ENCODE data around the gene RELN. TPM values are rescaled to one million over a fixed set of nuclear protein-coding genes. Genes with fewer than 3 reads are reported as not detected.
A peak's percentile ranks its signal among the peaks of the same experiment; 100 is the strongest.

The RELN gene
- total and polyA plus RNA-seq, 4 experiments from 2014 or later: not detected

DNA sequence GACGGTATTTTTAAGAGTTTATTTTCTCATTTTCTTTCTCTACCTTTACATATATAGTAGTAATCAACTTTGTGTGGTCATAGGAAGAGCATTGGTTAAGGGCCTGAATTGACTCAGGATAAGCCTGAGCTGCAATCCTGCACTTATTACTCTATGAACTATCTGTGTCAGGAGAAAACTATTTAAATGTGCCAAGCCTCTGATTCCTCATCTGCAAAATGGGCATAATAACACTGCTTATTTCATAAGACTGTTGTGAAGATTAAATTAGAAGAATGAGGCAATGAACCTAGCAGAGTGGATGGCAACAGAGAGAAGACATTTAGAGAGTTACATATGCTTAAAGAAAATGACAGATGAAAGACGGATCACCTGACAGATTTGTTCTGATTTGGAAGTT lies 175.5 kb downstream of the RELN start:
- peaks cover 19 to 32% (median 23%) of the 10 kb centered on the region in 4 donors for H3K4me1 Mint-ChIP-seq
- no peaks in the 10 kb centered on the region for H3K36me3 ChIP-seq (ENCODE audit: insufficient read depth, low read length)
- intact Hi-C loops (cut with micrococcal nuclease): no loop called here

DNA sequence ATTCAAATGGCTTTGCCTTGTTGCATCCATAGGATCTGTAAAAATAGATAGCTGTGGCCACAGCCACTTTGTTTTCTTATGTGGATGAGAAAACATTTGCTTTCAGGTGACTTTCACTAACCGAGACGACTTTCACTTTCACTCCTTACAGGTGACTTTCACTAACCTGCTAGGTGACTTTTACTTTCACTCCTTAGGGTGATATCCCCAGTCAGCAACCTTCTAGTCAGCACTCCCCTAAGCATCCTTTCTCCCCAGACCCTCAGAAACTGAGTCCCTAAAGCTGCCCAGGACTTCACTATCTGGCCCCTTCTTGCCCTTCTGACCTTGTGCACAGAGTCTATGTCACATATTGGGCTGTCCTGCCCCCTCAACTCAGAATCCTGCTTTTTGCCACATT lies 177.5 kb downstream of the RELN start:
- CTCF ChIA-PET (ENCODE audit: partially characterized antibody): no interaction called here
- Mint-ChIP-seq H3K27me3 (peaks cover 1% of the 10 kb centered on the region in 2 donors), H3K4me1 (peaks cover 19 to 33% (median 23%) of the 10 kb centered on the region in 4 donors), H3K36me3 (no peaks in the 10 kb centered on the region), H3K27ac (peak overlapping the region in 4 of 7 donors; percentile 51 to 78 (median 64)), H3K4me3 (peak overlapping the region; percentile 53 to 78 (median 66)), H3K9me3 (peaks cover 0 to under 1% (median 0%) of the 10 kb centered on the region in 8 donors)
- intact Hi-C loops (cut with micrococcal nuclease): no loop called here
- Histone ChIP-seq H3K4me1 (ENCODE audit: insufficient read depth, low read length) (peaks cover 15% of the 10 kb centered on the region), H3K27me3 (ENCODE audit: insufficient read depth, low read length) (no peaks in the 10 kb centered on the region), H3K27ac (ENCODE audit: low read depth, low read length) (no peak overlapping the region), H3K36me3 (ENCODE audit: insufficient read depth, low read length) (no peaks in the 10 kb centered on the region), H3K9me3 (ENCODE audit: control insufficient read depth in 1 of 2, low read length in 2 of 2) (no peaks in the 10 kb centered on the region), H3K4me3 (ENCODE audit: low read length in 2 of 2) (no peak overlapping the region)
- DNase-seq: peak in 4 of 5 donors; percentile 8 to 21 (median 13)
- POLR2A ChIA-PET (ENCODE audit: partially characterized antibody): no interaction called here

More for the DNA sequence above, 175.5 kb downstream of the RELN start:
- H3K27ac Mint-ChIP-seq: no peak overlapping the region
- ChIA-PET POLR2A (ENCODE audit: partially characterized antibody) (no interaction called here), CTCF (ENCODE audit: partially characterized antibody) (no interaction called here)
- H3K27ac ChIP-seq (ENCODE audit: low read depth, low read length): no peak overlapping the region
- H3K4me1 ChIP-seq (ENCODE audit: insufficient read depth, low read length): peaks cover 15% of the 10 kb centered on the region
- H3K27me3 Mint-ChIP-seq: peaks cover 1% of the 10 kb centered on the region in 2 donors
- peaks cover 0 to 3% (median 0%) of the 10 kb centered on the region in 8 donors for H3K9me3 Mint-ChIP-seq
- H3K4me3 Mint-ChIP-seq: no peak overlapping the region
- no peaks in the 10 kb centered on the region for H3K36me3 Mint-ChIP-seq
- H3K4me3 ChIP-seq (ENCODE audit: low read length in 2 of 2): no peak overlapping the region
- H3K27me3 ChIP-seq (ENCODE audit: insufficient read depth, low read length): no peaks in the 10 kb centered on the region
- no peaks in the 10 kb centered on the region for H3K9me3 ChIP-seq (ENCODE audit: control insufficient read depth in 1 of 2, low read length in 2 of 2)
- DNase-seq: no peak

- Histone ChIP-seq H3K4me1 (ENCODE audit: insufficient read depth, low read length) (peaks cover 15% of the 10 kb centered on the region), H3K9me3 (ENCODE audit: control insufficient read depth in 1 of 2, low read length in 2 of 2) (no peaks in the 10 kb centered on the region), H3K27ac (ENCODE audit: low read depth, low read length) (no peak overlapping the region), H3K4me3 (ENCODE audit: low read length in 2 of 2) (no peak overlapping the region), H3K27me3 (ENCODE audit: insufficient read depth, low read length) (no peaks in the 10 kb centered on the region), H3K36me3 (ENCODE audit: insufficient read depth, low read length) (no peaks in the 10 kb centered on the region)
- Mint-ChIP-seq H3K27ac (peak overlapping the region in 1 of 7 donors; percentile 30), H3K9me3 (no peaks in the 10 kb centered on the region), H3K27me3 (peaks cover 0 to 1% of the 10 kb centered on the region in 2 donors), H3K4me3 (peak overlapping the region in 4 of 8 donors; percentile 63 to 78 (median 70)), H3K36me3 (no peaks in the 10 kb centered on the region), H3K4me1 (peaks cover 19 to 33% (median 23%) of the 10 kb centered on the region in 4 donors)
- intact Hi-C loops (cut with micrococcal nuclease): no loop called here
- CTCF ChIA-PET (ENCODE audit: partially characterized antibody): no interaction called here
- DNase-seq: no peak
- POLR2A ChIA-PET (ENCODE audit: partially characterized antibody): no interaction called here
Measured at GRCh38 chr7:103811290-103811689, 178.2 kb downstream of the RELN start.

- H3K27ac ChIP-seq (ENCODE audit: low read depth, low read length): no peak overlapping the region
- ChIA-PET POLR2A (ENCODE audit: partially characterized antibody) (no interaction called here), CTCF (ENCODE audit: partially characterized antibody) (no interaction called here)
- intact Hi-C loops (cut with micrococcal nuclease): no loop called here
- Mint-ChIP-seq H3K4me1 (peaks cover 19 to 33% (median 23%) of the 10 kb centered on the region in 4 donors), H3K27me3 (no peaks in the 10 kb centered on the region), H3K9me3 (no peaks in the 10 kb centered on the region), H3K4me3 (peak overlapping the region in 2 of 8 donors; percentile 11 to 49), H3K36me3 (no peaks in the 10 kb centered on the region), H3K27ac (no peak overlapping the region)
- no peaks in the 10 kb centered on the region for H3K9me3 ChIP-seq (ENCODE audit: control insufficient read depth in 1 of 2, low read length in 2 of 2)
- no peaks in the 10 kb centered on the region for H3K27me3 ChIP-seq (ENCODE audit: insufficient read depth, low read length)
- no peaks in the 10 kb centered on the region for H3K36me3 ChIP-seq (ENCODE audit: insufficient read depth, low read length)
- no peak overlapping the region for H3K4me3 ChIP-seq (ENCODE audit: low read length in 2 of 2)
- no peak for DNase-seq
- H3K4me1 ChIP-seq (ENCODE audit: insufficient read depth, low read length): peaks cover 15% of the 10 kb centered on the region
Measured at GRCh38 chr7:103810112-103810744, 179.2 kb downstream of the RELN start.

DNA sequence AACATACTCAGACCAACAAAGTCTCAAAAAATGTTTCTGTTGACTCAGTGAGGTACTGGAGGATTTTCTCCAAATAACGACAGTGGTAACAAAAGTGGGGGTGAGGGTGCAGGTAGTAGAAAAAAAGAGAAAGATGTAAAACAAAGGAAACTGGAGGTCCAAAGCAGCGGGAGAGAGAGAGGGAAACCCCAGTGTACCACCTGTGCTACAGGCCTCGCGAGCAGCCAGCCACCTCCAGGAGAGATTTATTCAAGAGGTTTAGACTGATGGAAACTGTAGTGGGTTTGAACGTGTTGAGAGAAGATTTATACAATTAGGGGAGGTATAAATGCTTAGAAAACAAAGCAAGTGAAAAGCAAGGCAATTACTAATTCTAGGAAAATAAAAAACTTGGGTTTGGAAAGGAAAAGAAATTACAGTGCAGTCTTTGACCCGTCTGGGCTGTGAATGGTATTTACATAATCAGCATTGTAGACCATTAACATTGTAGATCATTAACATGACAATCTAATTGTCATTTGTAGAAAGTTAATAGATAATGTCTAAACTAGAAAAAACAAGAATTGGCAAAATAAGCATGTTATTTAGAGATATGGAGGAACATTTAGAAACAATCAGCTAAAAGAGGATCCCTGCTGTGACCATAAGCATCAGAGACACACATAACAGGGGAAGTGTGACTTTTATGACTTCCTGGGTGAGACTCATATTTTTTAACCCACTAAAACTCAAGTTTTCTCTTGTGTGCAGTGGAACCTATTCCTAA lies 180.0 kb downstream of the RELN start:
- intact Hi-C loops (cut with micrococcal nuclease): no loop called here
- no peaks in the 10 kb centered on the region for H3K36me3 Mint-ChIP-seq

DNA sequence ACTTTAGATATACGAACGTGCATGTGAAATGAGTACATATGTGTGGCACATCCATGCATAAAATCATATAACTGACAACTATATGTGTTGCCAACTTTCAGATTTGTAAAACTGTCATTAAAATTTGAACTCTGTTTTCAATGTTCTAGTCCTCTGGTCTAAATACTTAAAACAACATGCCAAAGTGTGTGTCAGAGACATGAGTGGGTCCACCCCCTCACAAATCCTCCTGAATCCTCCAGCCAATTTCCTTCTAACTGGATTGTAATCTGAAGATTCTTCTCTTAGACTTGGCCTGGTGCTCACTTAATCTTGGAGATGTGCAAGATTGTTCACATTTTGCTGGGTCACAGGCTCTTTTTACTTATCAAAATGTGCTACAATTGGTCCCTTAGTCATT lies 184.1 kb downstream of the RELN start:
- CTCF ChIA-PET (ENCODE audit: partially characterized antibody): no interaction called here

More for the DNA sequence above, 180.0 kb downstream of the RELN start:
- no peaks in the 10 kb centered on the region for H3K27me3 ChIP-seq (ENCODE audit: insufficient read depth, low read length)
- H3K9me3 Mint-ChIP-seq: peaks cover 0 to 2% (median 0%) of the 10 kb centered on the region in 8 donors
- DNase-seq: no peak
- H3K4me3 ChIP-seq (ENCODE audit: low read length in 2 of 2): no peak overlapping the region
- no peaks in the 10 kb centered on the region for H3K27me3 Mint-ChIP-seq
- no peak overlapping the region for H3K27ac ChIP-seq (ENCODE audit: low read depth, low read length)
- ChIA-PET POLR2A (ENCODE audit: partially characterized antibody) (no interaction called here), CTCF (ENCODE audit: partially characterized antibody) (no interaction called here)
- peaks cover 19 to 33% (median 23%) of the 10 kb centered on the region in 4 donors for H3K4me1 Mint-ChIP-seq
- peak overlapping the region in 1 of 8 donors; percentile 23 for H3K4me3 Mint-ChIP-seq
- peaks cover 15% of the 10 kb centered on the region for H3K4me1 ChIP-seq (ENCODE audit: insufficient read depth, low read length)
- no peaks in the 10 kb centered on the region for H3K36me3 ChIP-seq (ENCODE audit: insufficient read depth, low read length)
- no peaks in the 10 kb centered on the region for H3K9me3 ChIP-seq (ENCODE audit: control insufficient read depth in 1 of 2, low read length in 2 of 2)
- H3K27ac Mint-ChIP-seq: peak overlapping the region in 1 of 7 donors; percentile 49

DNA sequence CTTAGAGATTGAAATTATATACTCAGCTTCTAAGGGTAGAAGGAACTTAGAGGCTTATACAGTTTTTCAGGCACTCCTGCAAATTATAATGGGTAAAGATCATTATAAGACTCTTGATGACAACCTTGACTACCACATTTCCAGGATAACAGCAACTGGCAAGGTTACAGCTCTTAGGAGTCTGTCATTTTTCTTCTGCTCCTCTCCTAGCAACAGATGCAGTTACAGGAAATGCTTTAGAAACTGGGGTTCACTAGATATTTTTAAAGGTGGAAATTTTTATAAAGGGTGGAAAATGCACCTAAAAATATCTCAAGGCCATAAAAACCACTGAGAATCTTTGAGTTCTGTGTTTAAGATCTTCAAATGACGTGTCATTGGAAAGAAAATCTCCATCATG lies 185.8 kb downstream of the RELN start:
- no peaks in the 10 kb centered on the region for H3K36me3 Mint-ChIP-seq
- H3K27ac Mint-ChIP-seq: no peak overlapping the region
- ChIA-PET POLR2A (ENCODE audit: partially characterized antibody) (no interaction called here), CTCF (ENCODE audit: partially characterized antibody) (no interaction called here)
- no peak overlapping the region for H3K4me3 Mint-ChIP-seq
- no peak overlapping the region for H3K27ac ChIP-seq (ENCODE audit: low read depth, low read length)
- DNase-seq: no peak
- H3K9me3 ChIP-seq (ENCODE audit: control insufficient read depth in 1 of 2, low read length in 2 of 2): no peaks in the 10 kb centered on the region
- intact Hi-C loops (cut with micrococcal nuclease): no loop called here
- H3K4me1 Mint-ChIP-seq: no peaks in the 10 kb centered on the region
- peaks cover 0 to 2% (median 0%) of the 10 kb centered on the region in 8 donors for H3K9me3 Mint-ChIP-seq
- no peak overlapping the region for H3K4me3 ChIP-seq (ENCODE audit: low read length in 2 of 2)
- H3K4me1 ChIP-seq (ENCODE audit: insufficient read depth, low read length): no peaks in the 10 kb centered on the region
- H3K27me3 Mint-ChIP-seq: no peaks in the 10 kb centered on the region
- no peaks in the 10 kb centered on the region for H3K27me3 ChIP-seq (ENCODE audit: insufficient read depth, low read length)
- no peaks in the 10 kb centered on the region for H3K36me3 ChIP-seq (ENCODE audit: insufficient read depth, low read length)

More for the DNA sequence above, 184.1 kb downstream of the RELN start:
- Mint-ChIP-seq H3K4me3 (no peak overlapping the region), H3K36me3 (no peaks in the 10 kb centered on the region), H3K4me1 (peaks cover 0 to 14% (median 5%) of the 10 kb centered on the region in 4 donors), H3K9me3 (peaks cover 0 to 2% (median 0%) of the 10 kb centered on the region in 8 donors), H3K27me3 (no peaks in the 10 kb centered on the region), H3K27ac (no peak overlapping the region)
- no peaks in the 10 kb centered on the region for H3K36me3 ChIP-seq (ENCODE audit: insufficient read depth, low read length)
- H3K9me3 ChIP-seq (ENCODE audit: control insufficient read depth in 1 of 2, low read length in 2 of 2): no peaks in the 10 kb centered on the region
- no peak overlapping the region for H3K27ac ChIP-seq (ENCODE audit: low read depth, low read length)
- no peaks in the 10 kb centered on the region for H3K4me1 ChIP-seq (ENCODE audit: insufficient read depth, low read length)
- intact Hi-C loops (cut with micrococcal nuclease): no loop called here
- POLR2A ChIA-PET (ENCODE audit: partially characterized antibody): no interaction called here
- H3K4me3 ChIP-seq (ENCODE audit: low read length in 2 of 2): no peak overlapping the region
- DNase-seq: no peak
- H3K27me3 ChIP-seq (ENCODE audit: insufficient read depth, low read length): no peaks in the 10 kb centered on the region

Measured in CD4-positive, alpha-beta memory T cell (primary cell).